GM23338 (cell line): ENCODE measurements around the gene NF1. TPM values are rescaled to one million over a fixed set of nuclear protein-coding genes. Genes with fewer than 3 reads are reported as not detected.

Source experiments
- ATAC-seq: fragments of 200-7000 bp; cut with Tn5 transposase; 3 replicates; pipeline ENCODE4 v1.9.1; 2020
- DNase-seq: peaks from one replicate; pipeline ENCODE4 v3.0.0-alpha.2; 2015; ENCODE audit warnings: low spot score
- H2AFZ ChIP-seq: fragments of 200-600 bp; sonication (generic); 2 replicates; pipeline ENCODE4 v1.8.0; 2016; ENCODE audit warnings: antibody characterized with exemption, mild to moderate bottlenecking, moderate library complexity
- H3F3A ChIP-seq: fragments of 200-600 bp; sonication (generic); replicated peaks from 2 replicates; pipeline ENCODE4 v1.8.0; 2017; ENCODE audit warnings: antibody characterized with exemption, mixed run types, low read depth
- H3K27ac ChIP-seq: fragments of 200-600 bp; sonication (generic); 2 replicates; pipeline ENCODE4 v1.6.1; 2016; ENCODE audit warnings: low read depth
- H3K27me3 ChIP-seq: fragments of 200-600 bp; sonication (generic); 2 replicates; pipeline ENCODE4 v1.8.0; 2016; ENCODE audit warnings: mild to moderate bottlenecking, mixed run types, moderate library complexity; ENCODE audit not compliant: insufficient read depth
- H3K36me3 ChIP-seq: fragments of 200-600 bp; sonication (generic); 2 replicates; pipeline ENCODE4 v1.8.0; 2016; ENCODE audit warnings: mild to moderate bottlenecking; ENCODE audit not compliant: insufficient read depth
- H3K4me1 ChIP-seq: fragments of 200-600 bp; sonication (generic); 2 replicates; pipeline ENCODE4 v1.8.0; 2016; ENCODE audit warnings: mild to moderate bottlenecking, moderate library complexity; ENCODE audit not compliant: insufficient read depth
- H3K4me2 ChIP-seq: fragments of 200-600 bp; sonication (generic); 2 replicates; pipeline ENCODE4 v1.7.1; 2017; ENCODE audit warnings: mixed run types
- H3K4me3 ChIP-seq: fragments of 200-600 bp; sonication (generic); 2 replicates; pipeline ENCODE4 v1.6.1; 2016; ENCODE audit warnings: mixed run types
- H3K79me2 ChIP-seq: fragments of 200-600 bp; sonication (generic); replicated peaks from 2 replicates; pipeline ENCODE4 v1.8.0; 2017; ENCODE audit warnings: mild to moderate bottlenecking; ENCODE audit not compliant: insufficient read depth
- H3K9me2 ChIP-seq: fragments of 200-600 bp; sonication (generic); 2 replicates; pipeline ENCODE4 v1.8.0; 2017; ENCODE audit not compliant: insufficient read depth
- H4K20me1 ChIP-seq: fragments of 200-600 bp; sonication (generic); replicated peaks from 2 replicates; pipeline ENCODE4 v1.8.0; 2017; ENCODE audit warnings: mild to moderate bottlenecking; ENCODE audit not compliant: insufficient read depth
- H3K27ac Mint-ChIP-seq: 2 replicates; pipeline ENCODE4 v1.8.0; 2020; ENCODE audit warnings: inconsistent platforms, mild to moderate bottlenecking, moderate library complexity, mixed read lengths
- H3K27me3 Mint-ChIP-seq: 3 replicates; pipeline ENCODE4 v1.8.0; 2022; ENCODE audit warnings: low read depth, mild to moderate bottlenecking, moderate library complexity, mixed read lengths, inconsistent platforms; ENCODE audit not compliant: insufficient read depth, poor library complexity
- H3K36me3 Mint-ChIP-seq: 3 replicates; pipeline ENCODE4 v1.8.0; 2021; ENCODE audit warnings: low read depth, mild to moderate bottlenecking, inconsistent platforms, moderate library complexity, mixed read lengths
- H3K4me1 Mint-ChIP-seq: 3 replicates; pipeline ENCODE4 v1.8.0; 2020; ENCODE audit warnings: mild to moderate bottlenecking, inconsistent platforms, mixed read lengths
- H3K4me3 Mint-ChIP-seq: 3 replicates; pipeline ENCODE4 v1.8.0; 2021; ENCODE audit warnings: moderate library complexity, mild to moderate bottlenecking, inconsistent platforms, mixed read lengths
- H3K9me3 Mint-ChIP-seq: 3 replicates; pipeline ENCODE4 v1.8.0; 2020; ENCODE audit warnings: moderate library complexity, mild to moderate bottlenecking, inconsistent platforms, mixed read lengths
- CREB1 ChIP-seq: fragments of 250-450 bp; sonication (Bioruptor Pico); IDR thresholded peaks from 2 replicates; pipeline ENCODE4 v1.5.0; 2020; ENCODE audit warnings: low read depth, mild to moderate bottlenecking, moderate library complexity
- ETS1 ChIP-seq: IDR thresholded peaks from 2 replicates; pipeline ENCODE4 v1.6.1; 2016; ENCODE audit warnings: antibody characterized with exemption
- EZH2 ChIP-seq: fragments of 200-600 bp; sonication (generic); IDR thresholded peaks from one replicate; pipeline ENCODE4 v1.8.0; 2017; ENCODE audit warnings: antibody characterized with exemption, mild to moderate bottlenecking, low read depth; ENCODE audit not compliant: unreplicated experiment
- EZH2phosphoT487 ChIP-seq: fragments of 200-600 bp; sonication (generic); IDR thresholded peaks from one replicate; pipeline ENCODE4 v1.8.1; 2018; ENCODE audit warnings: antibody characterized with exemption; ENCODE audit not compliant: unreplicated experiment
- JUNB ChIP-seq: IDR thresholded peaks from one replicate; pipeline ENCODE4 v1.6.1; 2016; ENCODE audit warnings: antibody characterized with exemption; ENCODE audit not compliant: unreplicated experiment
- NANOG ChIP-seq: IDR thresholded peaks from 2 replicates; pipeline ENCODE4 v1.6.1; 2016; ENCODE audit warnings: antibody characterized with exemption, borderline replicate concordance
- POLR2AphosphoS5 ChIP-seq: IDR thresholded peaks from 2 replicates; pipeline ENCODE4 v1.6.1; 2016; ENCODE audit warnings: antibody characterized with exemption, low read depth
- REST ChIP-seq: IDR thresholded peaks from one replicate; pipeline ENCODE4 v1.6.1; 2018; ENCODE audit warnings: antibody characterized with exemption; ENCODE audit not compliant: unreplicated experiment
- STAT1 ChIP-seq: IDR thresholded peaks from one replicate; pipeline ENCODE4 v1.6.1; 2016; ENCODE audit warnings: antibody characterized with exemption; ENCODE audit not compliant: unreplicated experiment
- ZNF114 ChIP-seq: fragments of 250-450 bp; sonication (Bioruptor Pico); IDR thresholded peaks from 2 replicates; pipeline ENCODE4 v1.5.0; 2020; ENCODE audit warnings: mild to moderate bottlenecking, moderate library complexity
- ZNF331 ChIP-seq: fragments of 250-450 bp; sonication (Bioruptor Pico); IDR thresholded peaks from 2 replicates; pipeline ENCODE4 v1.5.0; 2020; ENCODE audit warnings: low read depth, mild to moderate bottlenecking, moderate library complexity
- polyA plus RNA-seq: library from polyadenylated mRNA; unstranded; fragments of >200 nt; fragmentation: Nextera tagmentation; extraction: Ambion mirVana; gene quantifications from 2 replicates; pipeline ENCODE4 v1.2.1, GENCODE V29; 2016
- total RNA-seq: library from RNA; depleted of rRNA; stranded (reverse); fragments of >200 nt; shearing (Covaris generic); gene quantifications from 2 replicates; pipeline ENCODE4 v1.2.3, GENCODE V29; 2014
- TF ChIP-seq, protein P1 (sequence below), 2 experiments: fragments of 200-600 bp in 1 of 2; sonication (generic) in 1 of 2; conservative IDR thresholded peaks; 2 replicates each; pipeline versions ENCODE4 v1.5.1 to v1.6.1; 2016 to 2017; ENCODE audit warnings: antibody characterized with exemption in 2 of 2, low read depth in 2 of 2, mild to moderate bottlenecking in 2 of 2, moderate library complexity in 1 of 2
- TF ChIP-seq, protein P2 (sequence below): fragments of 250-450 bp; sonication (Bioruptor Pico); IDR thresholded peaks from 2 replicates; pipeline ENCODE4 v1.5.0; 2020; ENCODE audit warnings: mild to moderate bottlenecking, moderate library complexity

NF1 gene
- total and polyA plus RNA-seq, 2 experiments from 2014 or later: 16.3 to 49.7 TPM

DNA sequence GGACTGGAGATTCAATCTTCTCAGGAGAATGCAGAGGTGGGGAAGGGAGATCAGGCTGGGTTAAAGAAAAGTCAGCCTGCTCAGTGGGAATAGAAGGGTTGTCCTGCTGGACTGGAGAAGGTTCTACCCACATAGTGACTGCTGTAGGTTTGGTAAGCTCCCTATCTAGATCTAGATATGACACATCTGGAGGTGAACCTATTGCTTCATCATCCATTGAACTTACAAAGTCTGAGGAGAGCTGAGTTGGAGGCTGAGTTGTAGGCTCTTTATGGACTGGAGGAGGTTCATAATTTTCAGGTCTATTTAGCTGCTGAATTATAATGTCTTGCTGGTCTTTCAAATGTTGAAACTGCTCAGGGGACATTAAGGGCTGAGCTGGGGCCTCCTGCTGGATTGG is 46.0 kb upstream of the NF1 start:
- H3K4me3 ChIP-seq: no peak overlapping the region
- H3K36me3 Mint-ChIP-seq: no peaks in the 10 kb centered on the region; the same call in 2 of the 3 replicates
- no peak for ATAC-seq

More for the DNA sequence above, 46.0 kb upstream of the NF1 start:
- no peaks in the 10 kb centered on the region for H4K20me1 ChIP-seq
- no peaks in the 10 kb centered on the region for H3K36me3 ChIP-seq
- TF ChIP-seq ZNF114 (no peak), REST (no peak), EZH2phosphoT487 (no peak), ZNF331 (no peak), EZH2 (no peak), NANOG (no peak), ETS1 (no peak), JUNB (no peak), POLR2AphosphoS5 (no peak), CREB1 (no peak), STAT1 (no peak)
- TF ChIP-seq, protein P1, sequence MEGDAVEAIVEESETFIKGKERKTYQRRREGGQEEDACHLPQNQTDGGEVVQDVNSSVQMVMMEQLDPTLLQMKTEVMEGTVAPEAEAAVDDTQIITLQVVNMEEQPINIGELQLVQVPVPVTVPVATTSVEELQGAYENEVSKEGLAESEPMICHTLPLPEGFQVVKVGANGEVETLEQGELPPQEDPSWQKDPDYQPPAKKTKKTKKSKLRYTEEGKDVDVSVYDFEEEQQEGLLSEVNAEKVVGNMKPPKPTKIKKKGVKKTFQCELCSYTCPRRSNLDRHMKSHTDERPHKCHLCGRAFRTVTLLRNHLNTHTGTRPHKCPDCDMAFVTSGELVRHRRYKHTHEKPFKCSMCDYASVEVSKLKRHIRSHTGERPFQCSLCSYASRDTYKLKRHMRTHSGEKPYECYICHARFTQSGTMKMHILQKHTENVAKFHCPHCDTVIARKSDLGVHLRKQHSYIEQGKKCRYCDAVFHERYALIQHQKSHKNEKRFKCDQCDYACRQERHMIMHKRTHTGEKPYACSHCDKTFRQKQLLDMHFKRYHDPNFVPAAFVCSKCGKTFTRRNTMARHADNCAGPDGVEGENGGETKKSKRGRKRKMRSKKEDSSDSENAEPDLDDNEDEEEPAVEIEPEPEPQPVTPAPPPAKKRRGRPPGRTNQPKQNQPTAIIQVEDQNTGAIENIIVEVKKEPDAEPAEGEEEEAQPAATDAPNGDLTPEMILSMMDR (conservative IDR thresholded peaks at IDR 0.05; ENCODE audit: low read depth in 2 of 2): no peak
- TF ChIP-seq, protein P2, sequence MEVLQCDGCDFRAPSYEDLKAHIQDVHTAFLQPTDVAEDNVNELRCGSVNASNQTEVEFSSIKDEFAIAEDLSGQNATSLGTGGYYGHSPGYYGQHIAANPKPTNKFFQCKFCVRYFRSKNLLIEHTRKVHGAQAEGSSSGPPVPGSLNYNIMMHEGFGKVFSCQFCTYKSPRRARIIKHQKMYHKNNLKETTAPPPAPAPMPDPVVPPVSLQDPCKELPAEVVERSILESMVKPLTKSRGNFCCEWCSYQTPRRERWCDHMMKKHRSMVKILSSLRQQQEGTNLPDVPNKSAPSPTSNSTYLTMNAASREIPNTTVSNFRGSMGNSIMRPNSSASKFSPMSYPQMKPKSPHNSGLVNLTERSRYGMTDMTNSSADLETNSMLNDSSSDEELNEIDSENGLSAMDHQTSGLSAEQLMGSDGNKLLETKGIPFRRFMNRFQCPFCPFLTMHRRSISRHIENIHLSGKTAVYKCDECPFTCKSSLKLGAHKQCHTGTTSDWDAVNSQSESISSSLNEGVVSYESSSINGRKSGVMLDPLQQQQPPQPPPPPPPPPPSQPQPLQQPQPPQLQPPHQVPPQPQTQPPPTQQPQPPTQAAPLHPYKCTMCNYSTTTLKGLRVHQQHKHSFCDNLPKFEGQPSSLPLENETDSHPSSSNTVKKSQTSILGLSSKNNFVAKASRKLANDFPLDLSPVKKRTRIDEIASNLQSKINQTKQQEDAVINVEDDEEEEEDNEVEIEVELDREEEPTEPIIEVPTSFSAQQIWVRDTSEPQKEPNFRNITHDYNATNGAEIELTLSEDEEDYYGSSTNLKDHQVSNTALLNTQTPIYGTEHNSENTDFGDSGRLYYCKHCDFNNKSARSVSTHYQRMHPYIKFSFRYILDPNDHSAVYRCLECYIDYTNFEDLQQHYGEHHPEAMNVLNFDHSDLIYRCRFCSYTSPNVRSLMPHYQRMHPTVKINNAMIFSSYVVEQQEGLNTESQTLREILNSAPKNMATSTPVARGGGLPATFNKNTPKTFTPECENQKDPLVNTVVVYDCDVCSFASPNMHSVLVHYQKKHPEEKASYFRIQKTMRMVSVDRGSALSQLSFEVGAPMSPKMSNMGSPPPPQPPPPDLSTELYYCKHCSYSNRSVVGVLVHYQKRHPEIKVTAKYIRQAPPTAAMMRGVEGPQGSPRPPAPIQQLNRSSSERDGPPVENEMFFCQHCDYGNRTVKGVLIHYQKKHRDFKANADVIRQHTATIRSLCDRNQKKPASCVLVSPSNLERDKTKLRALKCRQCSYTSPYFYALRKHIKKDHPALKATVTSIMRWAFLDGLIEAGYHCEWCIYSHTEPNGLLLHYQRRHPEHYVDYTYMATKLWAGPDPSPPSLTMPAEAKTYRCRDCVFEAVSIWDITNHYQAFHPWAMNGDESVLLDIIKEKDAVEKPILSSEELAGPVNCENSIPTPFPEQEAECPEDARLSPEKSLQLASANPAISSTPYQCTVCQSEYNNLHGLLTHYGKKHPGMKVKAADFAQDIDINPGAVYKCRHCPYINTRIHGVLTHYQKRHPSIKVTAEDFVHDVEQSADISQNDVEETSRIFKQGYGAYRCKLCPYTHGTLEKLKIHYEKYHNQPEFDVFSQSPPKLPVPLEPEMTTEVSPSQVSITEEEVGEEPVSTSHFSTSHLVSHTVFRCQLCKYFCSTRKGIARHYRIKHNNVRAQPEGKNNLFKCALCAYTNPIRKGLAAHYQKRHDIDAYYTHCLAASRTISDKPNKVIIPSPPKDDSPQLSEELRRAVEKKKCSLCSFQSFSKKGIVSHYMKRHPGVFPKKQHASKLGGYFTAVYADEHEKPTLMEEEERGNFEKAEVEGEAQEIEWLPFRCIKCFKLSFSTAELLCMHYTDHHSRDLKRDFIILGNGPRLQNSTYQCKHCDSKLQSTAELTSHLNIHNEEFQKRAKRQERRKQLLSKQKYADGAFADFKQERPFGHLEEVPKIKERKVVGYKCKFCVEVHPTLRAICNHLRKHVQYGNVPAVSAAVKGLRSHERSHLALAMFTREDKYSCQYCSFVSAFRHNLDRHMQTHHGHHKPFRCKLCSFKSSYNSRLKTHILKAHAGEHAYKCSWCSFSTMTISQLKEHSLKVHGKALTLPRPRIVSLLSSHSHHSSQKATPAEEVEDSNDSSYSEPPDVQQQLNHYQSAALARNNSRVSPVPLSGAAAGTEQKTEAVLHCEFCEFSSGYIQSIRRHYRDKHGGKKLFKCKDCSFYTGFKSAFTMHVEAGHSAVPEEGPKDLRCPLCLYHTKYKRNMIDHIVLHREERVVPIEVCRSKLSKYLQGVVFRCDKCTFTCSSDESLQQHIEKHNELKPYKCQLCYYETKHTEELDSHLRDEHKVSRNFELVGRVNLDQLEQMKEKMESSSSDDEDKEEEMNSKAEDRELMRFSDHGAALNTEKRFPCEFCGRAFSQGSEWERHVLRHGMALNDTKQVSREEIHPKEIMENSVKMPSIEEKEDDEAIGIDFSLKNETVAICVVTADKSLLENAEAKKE (CRISPR knock-in tag): no peak
- H3K27me3 ChIP-seq: no peaks in the 10 kb centered on the region
- no peaks in the 10 kb centered on the region for H3F3A ChIP-seq
- H3K79me2 ChIP-seq: no peaks in the 10 kb centered on the region
- peaks cover 18% of the 10 kb centered on the region; the same call in 2 of the 3 replicates for H3K9me3 Mint-ChIP-seq
- H3K27ac ChIP-seq: no peak overlapping the region
- H3K4me2 ChIP-seq: no peak overlapping the region
- no peak overlapping the region for H3K27ac Mint-ChIP-seq
- peaks cover 4% of the 10 kb centered on the region for H3K27me3 Mint-ChIP-seq
- H3K4me1 Mint-ChIP-seq: no peaks in the 10 kb centered on the region; the same call in 2 of the 3 replicates
- peaks cover 2% of the 10 kb centered on the region; the same call in 1 of the 2 replicates for H3K9me2 ChIP-seq
- H2AFZ ChIP-seq: no peak overlapping the region
- no peak for DNase-seq
- H3K4me1 ChIP-seq: no peaks in the 10 kb centered on the region
- H3K4me3 Mint-ChIP-seq: no peak overlapping the region
